OCI-LY7 (cell line): Measurements from ENCODE around the gene SEMA3G. TPM values are rescaled to one million over a fixed set of nuclear protein-coding genes. Genes with fewer than 3 reads are reported as not detected.

Experiments used
- BruUV-seq: library from RNA; stranded (reverse); fragments of 400-500 nt; replicated peaks from 2 replicates; lab custom pipeline; 2021; lab: Mats Ljungman, UMichigan
- CTCF ChIA-PET: fragments of 300-600 bp; sonication (Branson Sonifier 250); formaldehyde crosslinking; loops from one replicate; lab custom pipeline; 2022; ENCODE audit warnings: antibody characterized with exemption; ENCODE audit not compliant: unreplicated experiment; lab: Charles Lee
- POLR2A ChIA-PET: fragments of 300-600 bp; sonication (Branson Sonifier 250); formaldehyde crosslinking; loops from one replicate; lab custom pipeline; 2022; ENCODE audit warnings: antibody characterized with exemption; lab: Charles Lee
- DNase-seq: peaks from one replicate; pipeline ENCODE4 v3.0.0-alpha.2; 2015; ENCODE audit warnings: low spot score
- H2AFZ ChIP-seq: fragments of 200-600 bp; sonication (generic), shearing (Covaris generic); 2 replicates; pipeline ENCODE4 v1.6.1; 2014; ENCODE audit warnings: mild to moderate bottlenecking, antibody characterized with exemption, low read length, moderate library complexity
- H3K27ac ChIP-seq: fragments of 200-600 bp; sonication (generic); 2 replicates; pipeline ENCODE4 v1.5.1; 2014; ENCODE audit warnings: mixed run types, low read depth, mild to moderate bottlenecking, moderate library complexity, low read length, inconsistent platforms; ENCODE audit not compliant: poor library complexity, severe bottlenecking
- H3K36me3 ChIP-seq: fragments of 200-600 bp; sonication (generic); 2 replicates; pipeline ENCODE4 v1.6.1; 2014; ENCODE audit warnings: mild to moderate bottlenecking, antibody characterized with exemption, low read length, moderate library complexity, mixed read lengths; ENCODE audit not compliant: insufficient read depth
- H3K4me1 ChIP-seq: fragments of 200-600 bp; sonication (generic); 2 replicates; pipeline ENCODE4 v1.5.1; 2014; ENCODE audit warnings: mild to moderate bottlenecking, low read length; ENCODE audit not compliant: insufficient read depth, poor library complexity, severe bottlenecking
- H3K4me2 ChIP-seq: fragments of 200-600 bp; sonication (generic); 2 replicates; pipeline ENCODE4 v1.6.1; 2014; ENCODE audit warnings: mild to moderate bottlenecking, low read length
- H3K4me3 ChIP-seq: fragments of 200-600 bp; sonication (generic); 2 replicates; pipeline ENCODE4 v1.5.1; 2014; ENCODE audit warnings: mild to moderate bottlenecking, low read depth, low read length; ENCODE audit not compliant: poor library complexity, severe bottlenecking
- H3K79me2 ChIP-seq: fragments of 200-600 bp; sonication (generic); 2 replicates; pipeline ENCODE4 v1.6.1; 2016; ENCODE audit warnings: low read depth, mild to moderate bottlenecking, low read length, moderate library complexity, mixed read lengths; ENCODE audit not compliant: insufficient read depth
- H3K9me2 ChIP-seq: fragments of 200-600 bp; sonication (generic); 2 replicates; pipeline ENCODE4 v1.6.1; 2016; ENCODE audit warnings: mild to moderate bottlenecking, low read length, mixed read lengths; ENCODE audit not compliant: insufficient read depth
- H3K9me3 ChIP-seq: fragments of 200-600 bp; sonication (generic); 2 replicates; pipeline ENCODE4 v1.6.1; 2014; ENCODE audit warnings: mild to moderate bottlenecking, mixed run types, low read length, mixed read lengths
- H4K20me1 ChIP-seq: fragments of 200-600 bp; sonication (generic); 2 replicates; pipeline ENCODE4 v1.6.1; 2014; ENCODE audit warnings: mild to moderate bottlenecking, antibody characterized with exemption, low read length, moderate library complexity, mixed read lengths; ENCODE audit not compliant: insufficient read depth
- CTCF ChIP-seq: fragments of 200-600 bp; sonication (generic); conservative IDR thresholded peaks from 2 replicates; pipeline ENCODE4 v1.5.1; 2014; ENCODE audit warnings: mild to moderate bottlenecking, antibody characterized with exemption, low read length, moderate library complexity, mixed read lengths
- EZH2phosphoT487 ChIP-seq: fragments of 200-600 bp; sonication (generic); IDR thresholded peaks from 2 replicates; pipeline ENCODE4 v1.6.1; 2018; ENCODE audit warnings: low read depth, borderline replicate concordance, mild to moderate bottlenecking, mixed run types, antibody characterized with exemption, low read length, moderate library complexity, mixed read lengths
- intact Hi-C: fragments of 100-400 bp; cut with micrococcal nuclease; formaldehyde crosslinking; loops from one replicate; pipeline ENCODE4 v1.10.0; 2022; ENCODE audit not compliant: unreplicated experiment
- total RNA-seq, 2 experiments: library from RNA; depleted of rRNA in 1 of 2; stranded (reverse); fragments of >200 nt in 1 of 2; shearing (Covaris generic) in 1 of 2; gene quantifications; 2 replicates each; pipeline ENCODE4 v1.2.3, GENCODE V29; 2014 to 2022

The SEMA3G gene
- total RNA-seq, 2 experiments from 2014 or later = not detected

GRCh38 chr3:52398670-52399081 lies 46.2 kb downstream of the SEMA3G start:
- Histone ChIP-seq H3K36me3 (peaks cover 42% of the 10 kb centered on the region), H2AFZ (no peak overlapping the region), H3K9me2 (no peaks in the 10 kb centered on the region), H3K27ac (no peak overlapping the region), H4K20me1 (no peaks in the 10 kb centered on the region), H3K4me3 (no peak overlapping the region), H3K9me3 (no peaks in the 10 kb centered on the region), H3K4me2 (no peak overlapping the region), H3K79me2 (no peaks in the 10 kb centered on the region), H3K4me1 (no peaks in the 10 kb centered on the region)
- CTCF ChIA-PET = no interaction called here
- BruUV-seq = no TSS peak
- TF ChIP-seq CTCF (no peak), EZH2phosphoT487 (no peak)
- DNase-seq = no peak
- intact Hi-C loops = no loop called here
- POLR2A ChIA-PET = no interaction called here

- ChIA-PET POLR2A (no interaction called here), CTCF (no interaction called here)
- Histone ChIP-seq H3K27ac (no peak overlapping the region), H3K9me2 (no peaks in the 10 kb centered on the region), H3K4me2 (no peak overlapping the region), H2AFZ (no peak overlapping the region), H3K4me1 (no peaks in the 10 kb centered on the region), H3K36me3 (peaks cover 34% of the 10 kb centered on the region), H3K79me2 (no peaks in the 10 kb centered on the region), H3K9me3 (no peaks in the 10 kb centered on the region), H4K20me1 (no peaks in the 10 kb centered on the region), H3K4me3 (no peak overlapping the region)
- intact Hi-C loops = no loop called here
- BruUV-seq = no TSS peak
- DNase-seq = no peak
- no peak for TF ChIP-seq EZH2phosphoT487
- TF ChIP-seq CTCF = no peak
Observed at GRCh38 chr3:52397676-52398399, 47.1 kb downstream of the SEMA3G start.

- H3K4me1 ChIP-seq = no peaks in the 10 kb centered on the region
- H3K4me2 ChIP-seq = no peak overlapping the region
- POLR2A ChIA-PET = no interaction called here
- H4K20me1 ChIP-seq = no peaks in the 10 kb centered on the region
- intact Hi-C loops = no loop called here
- no peaks in the 10 kb centered on the region for H3K9me2 ChIP-seq
- CTCF ChIA-PET = no interaction called here
- H3K27ac ChIP-seq = no peak overlapping the region
- no peak for DNase-seq
- no peak overlapping the region for H2AFZ ChIP-seq
- no peaks in the 10 kb centered on the region for H3K79me2 ChIP-seq
- TF ChIP-seq EZH2phosphoT487 (no peak), CTCF (no peak)
- no peaks in the 10 kb centered on the region for H3K9me3 ChIP-seq
- peaks cover 26% of the 10 kb centered on the region for H3K36me3 ChIP-seq
- BruUV-seq = no TSS peak
- H3K4me3 ChIP-seq = no peak overlapping the region
Observed at GRCh38 chr3:52396907-52397591, 47.9 kb downstream of the SEMA3G start.
